Measurements from ENCODE around the gene DDC.

DNA sequence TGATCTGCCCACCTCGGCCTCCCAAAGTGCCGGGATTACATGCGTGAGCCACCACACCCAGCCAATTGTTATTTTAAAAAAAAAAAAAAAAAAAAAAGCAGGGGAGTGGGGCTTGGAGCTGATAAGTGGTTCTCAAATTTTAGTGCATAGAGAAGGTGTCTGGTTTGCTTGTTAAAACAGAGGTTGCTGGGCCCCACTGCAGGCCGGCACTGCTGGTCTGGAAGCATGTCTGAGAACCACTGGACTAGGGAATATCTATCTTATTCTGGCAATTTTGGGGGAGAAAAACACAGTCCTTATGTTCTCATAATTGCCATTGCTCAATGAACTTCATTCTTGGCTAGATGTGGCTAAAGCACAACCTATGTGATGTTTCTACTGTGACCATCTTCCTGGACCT is 96.0 kb downstream of the DDC start:
- no peak for TF ChIP-seq CTCF (IDR thresholded peaks at IDR 0.05; ENCODE audit: low read depth, low read length, poor library complexity, severe bottlenecking)
- no peak for TF ChIP-seq EZH2phosphoT487 (IDR thresholded peaks at IDR 0.05; ENCODE audit: borderline replicate concordance, low read length)
